A673 (cell line): ENCODE results near the gene ERMN. TPM values are rescaled to one million over a fixed set of nuclear protein-coding genes. Genes with fewer than 3 reads are reported as not detected.
"Not testable (repeated sequence)": the region's sequence is repeated elsewhere in the genome, so short reads cannot be mapped to it uniquely, and the experiment has no call there.

Experiments
- Bru-seq: library from RNA; stranded (reverse); fragments of 400-500 nt; gene quantifications from one replicate; lab custom pipeline; 2021; lab: Mats Ljungman, UMichigan
- BruChase-seq, 2 experiments: library from RNA; stranded (reverse); fragments of 400-500 nt; gene quantifications; one replicate each; lab custom pipeline; 2021; lab: Mats Ljungman, UMichigan
- BruUV-seq: library from RNA; stranded (reverse); fragments of 400-500 nt; replicated peaks from 2 replicates; lab custom pipeline; 2021; lab: Mats Ljungman, UMichigan
- CTCF ChIA-PET: fragments of 300-600 bp; sonication (Branson Sonifier 250); formaldehyde crosslinking; loops from one replicate; lab custom pipeline; 2022; ENCODE audit warnings: antibody characterized with exemption; lab: Charles Lee
- POLR2A ChIA-PET: fragments of 300-600 bp; sonication (Branson Sonifier 250); formaldehyde crosslinking; loops from one replicate; lab custom pipeline; 2022; ENCODE audit warnings: antibody characterized with exemption; ENCODE audit not compliant: low non-redundant PET; lab: Charles Lee
- DNase-seq: peaks from one replicate; pipeline ENCODE4 v3.0.0-alpha.2; 2015; ENCODE audit warnings: low spot score
- H3K27ac ChIP-seq: fragments of 200-600 bp; sonication (generic); 2 replicates; pipeline ENCODE4 v1.5.1; 2016; ENCODE audit warnings: mixed run types, low read depth, mild to moderate bottlenecking, mixed read lengths, antibody characterized with exemption, low read length; ENCODE audit not compliant: poor library complexity, severe bottlenecking
- H3K27me3 ChIP-seq: fragments of 200-600 bp; sonication (generic); replicated peaks from 2 replicates; pipeline ENCODE4 v1.6.1; 2017; ENCODE audit warnings: mixed run types, low read depth, mild to moderate bottlenecking, mixed read lengths, antibody characterized with exemption, low read length; ENCODE audit not compliant: insufficient read depth, poor library complexity
- H3K36me3 ChIP-seq: fragments of 200-600 bp; sonication (generic); 2 replicates; pipeline ENCODE4 v1.6.1; 2016; ENCODE audit warnings: mixed run types, mild to moderate bottlenecking, mixed read lengths, antibody characterized with exemption, low read length; ENCODE audit not compliant: insufficient read depth, poor library complexity, severe bottlenecking
- H3K4me1 ChIP-seq: fragments of 200-600 bp; sonication (generic); 2 replicates; pipeline ENCODE4 v1.6.1; 2017; ENCODE audit warnings: mixed run types, mild to moderate bottlenecking, mixed read lengths, antibody characterized with exemption, low read length; ENCODE audit not compliant: insufficient read depth, poor library complexity, severe bottlenecking
- H3K4me3 ChIP-seq: fragments of 200-600 bp; sonication (generic); 2 replicates; pipeline ENCODE4 v1.5.1; 2016; ENCODE audit warnings: low read depth, mixed run types, mild to moderate bottlenecking, mixed read lengths, low read length; ENCODE audit not compliant: poor library complexity, severe bottlenecking
- H3K9me3 ChIP-seq: fragments of 200-600 bp; sonication (generic); 2 replicates; pipeline ENCODE4 v1.6.1; 2016; ENCODE audit warnings: mixed run types, low read depth, mild to moderate bottlenecking, mixed read lengths, antibody characterized with exemption, low read length; ENCODE audit not compliant: poor library complexity, severe bottlenecking
- EZH2 ChIP-seq: fragments of 200-600 bp; sonication (generic); IDR thresholded peaks from 2 replicates; pipeline ENCODE4 v1.6.1; 2017; ENCODE audit warnings: borderline replicate concordance, low read depth, mild to moderate bottlenecking, mixed read lengths, antibody characterized with exemption, low read length; ENCODE audit not compliant: poor library complexity, severe bottlenecking
- intact Hi-C: fragments of 100-400 bp; cut with micrococcal nuclease; formaldehyde crosslinking; loops from one replicate; pipeline ENCODE4 v1.10.0; 2022; ENCODE audit not compliant: unreplicated experiment
- long read RNA-seq: library from polyadenylated mRNA; stranded (forward); transcript quantifications from one replicate; pipeline ENCODE4 v2.0.0, GENCODE V29; 2022
- total RNA-seq: library from RNA; stranded (reverse); gene quantifications from 2 replicates; pipeline ENCODE4 v1.2.3, GENCODE V29; 2021
- TF ChIP-seq, protein P1 (sequence below): fragments of 300-800, 200-600 bp; sonication (generic); conservative IDR thresholded peaks from 2 replicates; pipeline ENCODE4 v1.5.1; 2017; ENCODE audit warnings: low read depth, mild to moderate bottlenecking, antibody characterized with exemption, low read length, moderate library complexity, mixed read lengths

ERMN gene, protein sequence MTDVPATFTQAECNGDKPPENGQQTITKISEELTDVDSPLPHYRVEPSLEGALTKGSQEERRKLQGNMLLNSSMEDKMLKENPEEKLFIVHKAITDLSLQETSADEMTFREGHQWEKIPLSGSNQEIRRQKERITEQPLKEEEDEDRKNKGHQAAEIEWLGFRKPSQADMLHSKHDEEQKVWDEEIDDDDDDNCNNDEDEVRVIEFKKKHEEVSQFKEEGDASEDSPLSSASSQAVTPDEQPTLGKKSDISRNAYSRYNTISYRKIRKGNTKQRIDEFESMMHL
- total RNA-seq (not detected in 2 replicates), Bru-seq, nascent RNA (not detected), BruChase-seq, experiment 1, labeled RNA remaining after a 2-hour chase (percentile 8 among the genes with signal in this experiment), BruChase-seq, experiment 2, labeled RNA remaining after a 6-hour chase (not detected)
- long read RNA-seq, result 0 reads

DNA sequence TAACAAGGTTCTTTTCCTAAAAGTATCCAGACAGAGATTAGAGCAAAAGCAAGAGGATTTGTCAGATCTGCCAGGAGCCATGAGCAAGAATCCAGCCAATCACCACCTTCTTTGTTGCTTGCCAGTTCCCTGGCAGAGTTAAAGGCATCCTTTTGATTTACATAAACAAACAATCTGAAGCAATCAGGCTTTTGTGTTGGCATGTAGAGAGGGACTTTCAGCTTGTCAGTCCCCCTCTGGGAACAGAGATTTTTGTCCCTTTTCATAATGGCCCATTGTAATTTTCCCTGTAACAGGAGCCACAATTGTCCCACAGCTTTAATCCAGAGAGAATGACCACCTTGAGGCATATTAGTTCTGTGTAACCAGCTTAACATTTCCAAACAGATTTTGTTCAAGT, at the start of gene ERMN:
Gene ERMN (minus strand): TSS at position 39 of the 400 bp plus-strand sequence. CDS start 182 bp downstream, outside the sequence.
- no peaks in the 10 kb centered on the region for H3K9me3 ChIP-seq
- TF ChIP-seq, protein P1, sequence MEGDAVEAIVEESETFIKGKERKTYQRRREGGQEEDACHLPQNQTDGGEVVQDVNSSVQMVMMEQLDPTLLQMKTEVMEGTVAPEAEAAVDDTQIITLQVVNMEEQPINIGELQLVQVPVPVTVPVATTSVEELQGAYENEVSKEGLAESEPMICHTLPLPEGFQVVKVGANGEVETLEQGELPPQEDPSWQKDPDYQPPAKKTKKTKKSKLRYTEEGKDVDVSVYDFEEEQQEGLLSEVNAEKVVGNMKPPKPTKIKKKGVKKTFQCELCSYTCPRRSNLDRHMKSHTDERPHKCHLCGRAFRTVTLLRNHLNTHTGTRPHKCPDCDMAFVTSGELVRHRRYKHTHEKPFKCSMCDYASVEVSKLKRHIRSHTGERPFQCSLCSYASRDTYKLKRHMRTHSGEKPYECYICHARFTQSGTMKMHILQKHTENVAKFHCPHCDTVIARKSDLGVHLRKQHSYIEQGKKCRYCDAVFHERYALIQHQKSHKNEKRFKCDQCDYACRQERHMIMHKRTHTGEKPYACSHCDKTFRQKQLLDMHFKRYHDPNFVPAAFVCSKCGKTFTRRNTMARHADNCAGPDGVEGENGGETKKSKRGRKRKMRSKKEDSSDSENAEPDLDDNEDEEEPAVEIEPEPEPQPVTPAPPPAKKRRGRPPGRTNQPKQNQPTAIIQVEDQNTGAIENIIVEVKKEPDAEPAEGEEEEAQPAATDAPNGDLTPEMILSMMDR, result no peak
- ChIA-PET POLR2A (no interaction called here), CTCF (interaction anchor here (1.1 kb wide), 1 partner anchor 11 kb away, joined by 3 read pairs; no protein-coding TSS in a partner anchor)
- intact Hi-C loops, result loop anchor here (5.0 kb wide), 1 partner anchor 687 kb away; no protein-coding TSS in a partner anchor
- no peak within 1 kb of the TSS for H3K27ac ChIP-seq
- no peaks in the 10 kb centered on the region for H3K36me3 ChIP-seq
- no peak within 1 kb of the TSS for H3K4me3 ChIP-seq
- peaks cover 39% of the 10 kb centered on the region for H3K27me3 ChIP-seq
- H3K4me1 ChIP-seq, result no peaks in the 10 kb centered on the region
- DNase-seq, result no peak
- BruUV-seq, result no TSS peak

DNA sequence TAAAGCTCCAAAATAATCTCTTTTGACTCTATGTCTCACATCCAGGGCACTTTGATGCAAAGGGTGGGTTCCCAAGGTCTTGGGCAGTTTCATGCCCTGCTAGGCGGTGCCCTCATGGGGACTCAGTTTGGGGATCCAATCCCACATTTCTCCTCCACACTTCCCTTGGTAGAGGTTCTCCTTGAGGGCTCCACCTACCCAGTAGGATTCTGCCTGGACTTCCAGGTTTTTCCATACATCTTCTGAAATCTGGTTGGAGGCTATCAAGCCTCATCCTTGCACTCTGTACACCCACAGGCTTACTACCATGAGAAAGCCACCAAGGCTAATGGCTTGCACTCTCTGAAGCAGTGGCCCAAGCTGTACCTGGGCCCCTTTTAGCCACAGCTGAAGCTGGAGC, 49.8 kb upstream of the ERMN start:
- Histone ChIP-seq H3K9me3 (peaks cover 5% of the 10 kb centered on the region), H3K27me3 (no peaks in the 10 kb centered on the region), H3K4me1 (no peaks in the 10 kb centered on the region), H3K4me3 (no peak overlapping the region), H3K36me3 (no peaks in the 10 kb centered on the region), H3K27ac (no peak overlapping the region)
- no TSS peak for BruUV-seq
- intact Hi-C loops, result no loop called here
- no peak for DNase-seq
- TF ChIP-seq EZH2, result no peak
- TF ChIP-seq, protein P1, result no peak
- POLR2A ChIA-PET, result no interaction called here
- CTCF ChIA-PET, result no interaction called here

DNA sequence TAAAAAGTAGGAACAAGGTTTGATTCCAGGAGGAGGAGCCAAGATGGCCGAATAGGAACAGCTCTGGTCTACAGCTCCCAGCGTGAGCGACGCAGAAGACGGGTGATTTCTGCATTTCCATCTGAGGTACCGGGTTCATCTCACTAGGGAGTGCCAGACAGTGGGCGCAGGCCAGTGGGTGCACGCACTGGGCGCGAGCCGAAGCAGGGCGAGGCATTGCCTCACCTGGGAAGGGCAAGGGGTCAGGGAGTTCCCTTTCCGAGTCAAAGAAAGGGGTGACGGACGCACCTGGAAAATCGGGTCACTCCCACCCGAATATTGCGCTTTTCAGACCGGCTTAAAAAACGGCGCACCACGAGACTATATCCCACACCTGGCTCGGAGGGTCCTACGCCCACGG, 42.9 kb upstream of the ERMN start:
- H3K27me3 ChIP-seq, POLR2A ChIA-PET, DNase-seq, H3K9me3 ChIP-seq, H3K36me3 ChIP-seq, H3K27ac ChIP-seq, BruUV-seq, H3K4me1 ChIP-seq, CTCF ChIA-PET, intact Hi-C loops, H3K4me3 ChIP-seq: not testable (repeated sequence)

DNA sequence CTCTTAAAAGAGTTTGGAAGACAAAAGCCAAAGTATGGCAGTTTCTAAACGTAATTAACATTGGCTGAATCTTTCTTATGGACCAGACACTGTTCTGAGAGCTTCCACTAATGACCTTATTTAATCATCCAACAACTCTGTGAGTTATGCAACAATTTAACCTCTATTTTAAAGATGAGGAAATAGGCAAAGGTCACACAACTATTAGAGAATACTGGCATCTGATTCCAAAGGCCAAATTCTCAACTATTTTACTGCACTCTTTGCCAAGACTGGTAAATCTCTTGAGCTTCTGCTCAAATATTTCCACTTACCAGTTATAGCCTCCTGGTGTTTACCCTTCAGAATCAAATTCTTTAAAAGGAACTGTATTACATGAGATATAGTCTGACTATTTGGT, 42.1 kb upstream of the ERMN start:
- H3K9me3 ChIP-seq, result no peaks in the 10 kb centered on the region
- intact Hi-C loops, result no loop called here
- H3K4me1 ChIP-seq, result no peaks in the 10 kb centered on the region
- POLR2A ChIA-PET, result no interaction called here
- BruUV-seq, result no TSS peak
- CTCF ChIA-PET, result no interaction called here
- H3K36me3 ChIP-seq, result no peaks in the 10 kb centered on the region
- TF ChIP-seq, protein P1, result no peak
- TF ChIP-seq EZH2, result no peak
- H3K27ac ChIP-seq, result no peak overlapping the region
- H3K4me3 ChIP-seq, result no peak overlapping the region
- no peaks in the 10 kb centered on the region for H3K27me3 ChIP-seq
- DNase-seq, result no peak
